Globus pallidus (tissue), 1 donor: ENCODE results near the gene FRS3.
"Not testable (repeated sequence)": the region's sequence is repeated elsewhere in the genome, so short reads cannot be mapped to it uniquely, and the experiment has no call there.

ENCODE experiments used
- DNase-seq: peaks from one replicate; pipeline ENCODE4 v3.0.0-alpha.2; 2015; ENCODE audit warnings: low spot score

Gene FRS3

GRCh38 chr6:41769376-41769775 is 10.3 kb downstream of the FRS3 start:
- no peak for DNase-seq

GRCh38 chr6:41768545-41769308 is 11.0 kb downstream of the FRS3 start:
- DNase-seq: no peak

- no peak for DNase-seq
Measured at GRCh38 chr6:41767112-41767833, 12.4 kb downstream of the FRS3 start.

GRCh38 chr6:41766043-41766664 is 13.5 kb downstream of the FRS3 start:
- DNase-seq: not testable (repeated sequence)

GRCh38 chr6:41763470-41763869 is 16.2 kb downstream of the FRS3 start:
- no peak for DNase-seq

GRCh38 chr6:41759905-41760579 is 19.7 kb downstream of the FRS3 start:
- DNase-seq: no peak

- DNase-seq: no peak
Measured at GRCh38 chr6:41759106-41759904, 20.4 kb downstream of the FRS3 start.

GRCh38 chr6:41758641-41759035 is 21.1 kb downstream of the FRS3 start:
- no peak for DNase-seq

GRCh38 chr6:41757931-41758640 is 21.6 kb downstream of the FRS3 start:
- DNase-seq: no peak

- no peak for DNase-seq
Measured at GRCh38 chr6:41757271-41757670, 22.4 kb downstream of the FRS3 start.

- DNase-seq: no peak
Measured at GRCh38 chr6:41756354-41756753, 23.3 kb downstream of the FRS3 start.

GRCh38 chr6:41755895-41756294 is 23.8 kb downstream of the FRS3 start:
- DNase-seq: no peak

- no peak for DNase-seq
Measured at GRCh38 chr6:41750374-41750773, 29.3 kb downstream of the FRS3 start.

- DNase-seq: no peak
Measured at GRCh38 chr6:41748542-41748941, 31.2 kb downstream of the FRS3 start.

- no peak for DNase-seq
Measured at GRCh38 chr6:41748102-41748477, 31.6 kb downstream of the FRS3 start.

GRCh38 chr6:41747256-41748101 is 32.2 kb downstream of the FRS3 start, which contains the start of gene PGC:
Gene PGC (minus strand): TSS chr6:41747397. CDS start chr6:41747334, 63 bp downstream.
- no peak for DNase-seq

- DNase-seq: no peak
Measured at GRCh38 chr6:41746107-41746506, 33.6 kb downstream of the FRS3 start.

GRCh38 chr6:41744236-41744787 is 35.4 kb downstream of the FRS3 start:
- DNase-seq: no peak

GRCh38 chr6:41743406-41744235 is 36.1 kb downstream of the FRS3 start:
- DNase-seq: no peak
